CD4-positive, alpha-beta T cell (primary cell): ENCODE measurements around the gene MET. TPM values are rescaled to one million over a fixed set of nuclear protein-coding genes. Genes with fewer than 3 reads are reported as not detected.

Experiments used
- ATAC-seq: fragments of 200-7000 bp; cut with Tn5 transposase; one replicate; pipeline ENCODE4 v1.10.0; 2022; ENCODE audit warnings: mild to moderate bottlenecking; ENCODE audit not compliant: poor library complexity
- CTCF ChIA-PET: fragments of 350-600 bp; sonication (Branson Sonifier 250); formaldehyde crosslinking; loops from one replicate; lab custom pipeline; 2021; ENCODE audit warnings: antibody characterized with exemption, inconsistent platforms; lab: Charles Lee
- POLR2A ChIA-PET: fragments of 350-600 bp; sonication (Branson Sonifier 250); formaldehyde crosslinking; loops from one replicate; lab custom pipeline; 2021; ENCODE audit warnings: antibody characterized with exemption, inconsistent platforms; lab: Charles Lee
- DNase-seq, 14 experiments: peaks; one replicate each; pipeline ENCODE4 v3.0.0-alpha.2; 2013 to 2020; ENCODE audit warnings: mixed read lengths in 2 of 14
- H3K27ac ChIP-seq, 2 donors: one replicate each; pipeline versions ENCODE4 v1.5.1 to v1.7.0; 2013; ENCODE audit warnings: low read length in 2 of 2, low read depth in 1 of 2, mild to moderate bottlenecking in 1 of 2
- H3K27me3 ChIP-seq, 2 experiments: 1 replicate in 1 of 2; 2 replicates in 1 of 2; pipeline versions ENCODE4 v1.6.1 to v1.7.0; 2013; ENCODE audit warnings: low read length in 2 of 2, control low read depth in 1 of 2, mild to moderate bottlenecking in 1 of 2, moderate library complexity in 1 of 2; ENCODE audit not compliant: insufficient read depth in 2 of 2, control insufficient read depth in 1 of 2
- H3K36me3 ChIP-seq: one replicate; pipeline ENCODE4 v1.6.1; 2013; ENCODE audit warnings: low read length, control low read depth; ENCODE audit not compliant: insufficient read depth
- H3K4me1 ChIP-seq: one replicate; pipeline ENCODE4 v1.6.1; 2013; ENCODE audit warnings: low read length, control low read depth; ENCODE audit not compliant: insufficient read depth
- H3K4me3 ChIP-seq: one replicate; pipeline ENCODE4 v1.5.1; 2013; ENCODE audit warnings: mild to moderate bottlenecking, low read length, moderate library complexity
- H3K9me3 ChIP-seq, 2 experiments: 1 replicate in 1 of 2; 2 replicates in 1 of 2; pipeline versions ENCODE4 v1.6.1 to v1.7.0; 2013; ENCODE audit warnings: low read length in 2 of 2, mild to moderate bottlenecking in 2 of 2, control low read depth in 1 of 2, moderate library complexity in 1 of 2; ENCODE audit not compliant: control insufficient read depth in 1 of 2, insufficient read depth in 1 of 2
- H3K27ac Mint-ChIP-seq: one replicate; pipeline ENCODE4 v1.8.0; 2020; ENCODE audit warnings: mixed read lengths
- H3K27me3 Mint-ChIP-seq: one replicate; pipeline ENCODE4 v1.8.0; 2021; ENCODE audit warnings: mixed read lengths
- H3K36me3 Mint-ChIP-seq: one replicate; pipeline ENCODE4 v1.8.0; 2021; ENCODE audit warnings: low read depth, mixed read lengths
- H3K4me1 Mint-ChIP-seq: one replicate; pipeline ENCODE4 v1.8.0; 2021; ENCODE audit warnings: low read depth, mixed read lengths
- H3K4me3 Mint-ChIP-seq: one replicate; pipeline ENCODE4 v1.8.0; 2020; ENCODE audit warnings: mild to moderate bottlenecking, mixed read lengths
- H3K9me3 Mint-ChIP-seq: one replicate; pipeline ENCODE4 v1.8.0; 2020; ENCODE audit warnings: mixed read lengths
- intact Hi-C, 2 experiments: fragments of 100-400 bp; cut with DNase I in 1 of 2; cut with micrococcal nuclease in 1 of 2; formaldehyde crosslinking; loops; one replicate each; pipeline versions ENCODE4 v1.15.1 to v1.9.0; 2023 to 2025; cut with DNase I, micrococcal nuclease
- total RNA-seq, 174 experiments: library from RNA in 2 of 174; stranded (reverse) in 2 of 174; gene quantifications; one replicate each; pipeline ENCODE4 v1.2.3 and lab custom pipeline; 2021 to 2026
- TF ChIP-seq, protein P1 (sequence below): fragments of 200-600 bp; IDR thresholded peaks from one replicate; pipeline ENCODE4 v1.8.0; 2022; ENCODE audit warnings: antibody characterized with exemption, mild to moderate bottlenecking

The MET gene
- total RNA-seq, 2 experiments from 2014 or later = 0.14 TPM; not detected in 1

DNA sequence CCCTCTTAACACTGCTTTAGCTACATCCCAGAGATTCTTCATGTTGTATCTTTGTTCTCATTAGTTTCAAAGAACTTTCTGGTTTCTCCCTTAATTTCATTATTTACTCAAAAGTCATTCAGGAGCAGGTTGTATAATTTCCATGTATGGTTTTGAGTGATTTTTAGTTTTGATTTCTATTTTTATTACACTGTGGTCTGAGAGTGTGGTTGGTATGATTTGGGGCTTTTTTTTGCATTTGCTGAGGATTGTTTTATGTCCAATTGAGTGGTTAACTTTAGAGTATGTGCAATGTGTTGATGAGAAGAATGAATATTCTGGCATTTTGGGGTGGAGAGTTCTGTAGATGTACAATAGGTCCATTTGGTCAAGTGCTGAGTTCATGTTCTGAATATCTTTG lies 152.5 kb downstream of the MET start:
- no peak for DNase-seq
- CTCF ChIA-PET = no interaction called here
- intact Hi-C loops = no loop called here
- ATAC-seq = no peak
- Histone ChIP-seq H3K36me3 (no peaks in the 10 kb centered on the region), H3K4me3 (no peak overlapping the region), H3K4me1 (no peaks in the 10 kb centered on the region), H3K27me3 (peaks cover 0 to 3% of the 10 kb centered on the region in 2 experiments), H3K27ac (no peak overlapping the region), H3K9me3 (no peaks in the 10 kb centered on the region)
- H3K36me3 Mint-ChIP-seq = no peaks in the 10 kb centered on the region
- POLR2A ChIA-PET = no interaction called here
- peaks cover 34% of the 10 kb centered on the region for H3K27me3 Mint-ChIP-seq
- H3K4me1 Mint-ChIP-seq = no peaks in the 10 kb centered on the region
- no peaks in the 10 kb centered on the region for H3K9me3 Mint-ChIP-seq
- no peak overlapping the region for H3K4me3 Mint-ChIP-seq
- no peak overlapping the region for H3K27ac Mint-ChIP-seq
- TF ChIP-seq, protein P1, sequence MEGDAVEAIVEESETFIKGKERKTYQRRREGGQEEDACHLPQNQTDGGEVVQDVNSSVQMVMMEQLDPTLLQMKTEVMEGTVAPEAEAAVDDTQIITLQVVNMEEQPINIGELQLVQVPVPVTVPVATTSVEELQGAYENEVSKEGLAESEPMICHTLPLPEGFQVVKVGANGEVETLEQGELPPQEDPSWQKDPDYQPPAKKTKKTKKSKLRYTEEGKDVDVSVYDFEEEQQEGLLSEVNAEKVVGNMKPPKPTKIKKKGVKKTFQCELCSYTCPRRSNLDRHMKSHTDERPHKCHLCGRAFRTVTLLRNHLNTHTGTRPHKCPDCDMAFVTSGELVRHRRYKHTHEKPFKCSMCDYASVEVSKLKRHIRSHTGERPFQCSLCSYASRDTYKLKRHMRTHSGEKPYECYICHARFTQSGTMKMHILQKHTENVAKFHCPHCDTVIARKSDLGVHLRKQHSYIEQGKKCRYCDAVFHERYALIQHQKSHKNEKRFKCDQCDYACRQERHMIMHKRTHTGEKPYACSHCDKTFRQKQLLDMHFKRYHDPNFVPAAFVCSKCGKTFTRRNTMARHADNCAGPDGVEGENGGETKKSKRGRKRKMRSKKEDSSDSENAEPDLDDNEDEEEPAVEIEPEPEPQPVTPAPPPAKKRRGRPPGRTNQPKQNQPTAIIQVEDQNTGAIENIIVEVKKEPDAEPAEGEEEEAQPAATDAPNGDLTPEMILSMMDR = no peak

DNA sequence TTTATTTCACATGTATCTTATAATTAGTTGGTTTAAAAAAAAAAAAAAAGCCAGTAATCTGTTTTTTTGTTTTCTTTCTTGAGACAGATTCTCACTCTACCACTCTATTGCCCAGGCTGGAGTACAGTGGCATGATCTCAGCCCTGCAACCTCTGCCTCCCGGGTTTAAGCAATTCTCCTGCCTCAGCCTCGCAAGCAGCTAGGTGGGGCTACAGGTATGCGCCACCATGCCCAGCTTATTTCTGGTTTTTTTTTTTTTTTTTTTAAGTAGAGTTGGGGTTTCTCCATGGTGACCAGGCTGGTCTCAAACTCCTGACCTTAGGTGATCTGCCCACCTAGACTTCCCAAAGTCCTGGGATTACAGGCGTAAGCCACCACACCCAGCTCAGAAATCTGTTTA lies 156.3 kb downstream of the MET start:
- Histone ChIP-seq H3K4me3 (no peak overlapping the region), H3K27ac (no peak overlapping the region), H3K36me3 (no peaks in the 10 kb centered on the region), H3K27me3 (peaks cover 0 to 3% of the 10 kb centered on the region in 2 experiments), H3K9me3 (no peaks in the 10 kb centered on the region), H3K4me1 (no peaks in the 10 kb centered on the region)
- peaks cover 40% of the 10 kb centered on the region for H3K27me3 Mint-ChIP-seq
- ChIA-PET POLR2A (no interaction called here), CTCF (no interaction called here)
- TF ChIP-seq, protein P1 = no peak
- DNase-seq (no peak), ATAC-seq (no peak)
- H3K4me1 Mint-ChIP-seq = no peaks in the 10 kb centered on the region
- no peaks in the 10 kb centered on the region for H3K36me3 Mint-ChIP-seq
- intact Hi-C loops = no loop called here
- H3K4me3 Mint-ChIP-seq = no peak overlapping the region
- no peak overlapping the region for H3K27ac Mint-ChIP-seq
- no peaks in the 10 kb centered on the region for H3K9me3 Mint-ChIP-seq

DNA sequence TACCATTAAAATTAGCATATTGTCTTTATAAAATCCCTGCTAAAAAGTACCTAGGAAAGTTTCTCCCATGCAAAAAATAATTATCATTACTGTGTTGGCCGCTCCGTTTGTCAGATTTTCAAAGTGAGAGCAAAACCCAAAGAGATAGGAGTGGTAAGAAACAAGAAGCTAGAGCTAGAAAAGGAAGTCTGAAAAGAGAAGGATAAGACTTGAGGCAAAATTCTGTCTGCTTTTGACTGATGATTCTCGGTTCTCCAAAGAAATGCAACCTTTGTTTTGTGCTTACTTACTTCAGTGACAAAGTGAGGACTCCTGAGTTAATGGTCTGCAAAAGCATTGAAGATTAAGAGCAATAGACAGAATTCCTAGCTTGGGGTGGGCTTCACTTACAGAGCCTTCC lies 157.0 kb downstream of the MET start:
- CTCF ChIA-PET = no interaction called here
- POLR2A ChIA-PET = no interaction called here

More for the DNA sequence above, 157.0 kb downstream of the MET start:
- no peaks in the 10 kb centered on the region for H3K9me3 ChIP-seq
- no peaks in the 10 kb centered on the region for H3K36me3 Mint-ChIP-seq
- ATAC-seq (no peak), DNase-seq (no peak)
- no peaks in the 10 kb centered on the region for H3K4me1 Mint-ChIP-seq
- H3K4me3 Mint-ChIP-seq = no peak overlapping the region
- peaks cover 0 to 3% of the 10 kb centered on the region in 2 experiments for H3K27me3 ChIP-seq
- no peak overlapping the region for H3K27ac Mint-ChIP-seq
- no peaks in the 10 kb centered on the region for H3K9me3 Mint-ChIP-seq
- TF ChIP-seq, protein P1 = no peak
- H3K4me3 ChIP-seq = no peak overlapping the region
- no peak overlapping the region for H3K27ac ChIP-seq
- peaks cover 37% of the 10 kb centered on the region for H3K27me3 Mint-ChIP-seq
- intact Hi-C loops = no loop called here
- H3K4me1 ChIP-seq = no peaks in the 10 kb centered on the region
- no peaks in the 10 kb centered on the region for H3K36me3 ChIP-seq
